Loucy (cell line): ENCODE data around the gene CRB3.

ENCODE experiments used
- H2AFZ ChIP-seq: fragments of 200-600 bp; sonication (generic); 2 replicates; pipeline ENCODE4 v1.6.0; 2016; ENCODE audit warnings: antibody characterized with exemption, mild to moderate bottlenecking, low read length, moderate library complexity
- H3F3A ChIP-seq: fragments of 200-600 bp; 2 replicates; pipeline ENCODE4 v1.6.0; 2016; ENCODE audit warnings: antibody characterized with exemption, low read depth, mild to moderate bottlenecking
- H3K27me3 ChIP-seq: fragments of 200-600 bp; sonication (generic); 2 replicates; pipeline ENCODE4 v1.6.1; 2014; ENCODE audit warnings: low read length, mild to moderate bottlenecking; ENCODE audit not compliant: insufficient read depth, poor library complexity, severe bottlenecking
- H3K36me3 ChIP-seq: fragments of 200-600 bp; sonication (generic); 2 replicates; pipeline ENCODE4 v1.6.1; 2016; ENCODE audit warnings: low read length; ENCODE audit not compliant: insufficient read depth
- H3K4me1 ChIP-seq: fragments of 200-600 bp; sonication (generic); 2 replicates; pipeline ENCODE4 v1.5.1; 2014; ENCODE audit warnings: low read length, mild to moderate bottlenecking; ENCODE audit not compliant: insufficient read depth, poor library complexity, severe bottlenecking
- H3K4me2 ChIP-seq: fragments of 200-600 bp; sonication (generic); 2 replicates; pipeline ENCODE4 v1.6.0; 2014; ENCODE audit warnings: antibody characterized with exemption, low read length, low read depth, mild to moderate bottlenecking; ENCODE audit not compliant: poor library complexity, severe bottlenecking
- H3K4me3 ChIP-seq: fragments of 200-600 bp; sonication (generic); 2 replicates; pipeline ENCODE4 v1.5.1; 2014; ENCODE audit warnings: low read length, mild to moderate bottlenecking, mixed read lengths; ENCODE audit not compliant: poor library complexity, severe bottlenecking
- H3K79me2 ChIP-seq: fragments of 200-600 bp; sonication (generic); 2 replicates; pipeline ENCODE4 v1.6.1; 2014; ENCODE audit warnings: low read length; ENCODE audit not compliant: insufficient read depth
- H3K9ac ChIP-seq: fragments of 200-600 bp; sonication (generic); 2 replicates; pipeline ENCODE4 v1.6.0; 2014; ENCODE audit warnings: mild to moderate bottlenecking, low read depth, low read length, moderate library complexity; ENCODE audit not compliant: poor library complexity, severe bottlenecking
- H3K9me2 ChIP-seq: fragments of 200-600 bp; sonication (generic); replicated peaks from 2 replicates; pipeline ENCODE4 v1.6.1; 2016; ENCODE audit warnings: low read depth, low read length, mixed read lengths
- H3K9me3 ChIP-seq: fragments of 200-600 bp; sonication (generic); 2 replicates; pipeline ENCODE4 v1.6.1; 2014; ENCODE audit warnings: mild to moderate bottlenecking, antibody characterized with exemption, low read length, low read depth; ENCODE audit not compliant: insufficient read depth
- H4K20me1 ChIP-seq: fragments of 200-600 bp; sonication (generic); 2 replicates; pipeline ENCODE4 v1.6.0; 2014; ENCODE audit warnings: antibody characterized with exemption, low read length, mild to moderate bottlenecking; ENCODE audit not compliant: insufficient read depth, poor library complexity, severe bottlenecking
- EZH2phosphoT487 ChIP-seq: fragments of 200-600 bp; IDR thresholded peaks from 2 replicates; pipeline ENCODE4 v1.6.1; 2018; ENCODE audit warnings: antibody characterized with exemption, mild to moderate bottlenecking, moderate library complexity, borderline replicate concordance
- TF ChIP-seq, protein P1 (sequence below): fragments of 200-600 bp; sonication (generic); conservative IDR thresholded peaks from 2 replicates; pipeline ENCODE4 v1.5.1; 2014; ENCODE audit warnings: mild to moderate bottlenecking, antibody characterized with exemption, low read length

Gene CRB3

DNA sequence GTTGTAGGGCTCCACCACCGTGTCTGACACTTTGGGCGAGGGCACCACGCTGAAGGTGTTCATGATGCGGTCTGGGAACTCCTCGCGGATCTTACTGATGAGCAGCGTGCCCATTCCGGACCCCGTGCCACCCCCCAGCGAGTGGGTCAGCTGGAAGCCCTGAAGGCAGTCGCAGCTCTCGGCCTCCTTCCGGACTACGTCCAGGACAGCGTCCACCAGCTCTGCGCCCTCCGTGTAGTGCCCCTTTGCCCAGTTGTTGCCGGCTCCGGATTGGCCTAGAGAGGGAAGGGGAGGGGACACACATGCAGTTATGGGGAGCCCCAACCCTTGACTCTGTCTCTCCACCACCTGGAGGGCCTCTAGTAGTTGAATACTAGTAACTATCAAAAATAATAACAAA lies 31.9 kb downstream of the CRB3 start:
- Histone ChIP-seq H3K9me3 (no peaks in the 10 kb centered on the region), H3K36me3 (no peaks in the 10 kb centered on the region), H3K4me3 (no peak overlapping the region), H4K20me1 (no peaks in the 10 kb centered on the region), H3K79me2 (no peaks in the 10 kb centered on the region), H2AFZ (no peak overlapping the region), H3K9ac (no peak overlapping the region), H3K27me3 (no peaks in the 10 kb centered on the region), H3F3A (no peaks in the 10 kb centered on the region), H3K4me2 (no peak overlapping the region), H3K9me2 (no peaks in the 10 kb centered on the region), H3K4me1 (no peaks in the 10 kb centered on the region)
- TF ChIP-seq, protein P1, sequence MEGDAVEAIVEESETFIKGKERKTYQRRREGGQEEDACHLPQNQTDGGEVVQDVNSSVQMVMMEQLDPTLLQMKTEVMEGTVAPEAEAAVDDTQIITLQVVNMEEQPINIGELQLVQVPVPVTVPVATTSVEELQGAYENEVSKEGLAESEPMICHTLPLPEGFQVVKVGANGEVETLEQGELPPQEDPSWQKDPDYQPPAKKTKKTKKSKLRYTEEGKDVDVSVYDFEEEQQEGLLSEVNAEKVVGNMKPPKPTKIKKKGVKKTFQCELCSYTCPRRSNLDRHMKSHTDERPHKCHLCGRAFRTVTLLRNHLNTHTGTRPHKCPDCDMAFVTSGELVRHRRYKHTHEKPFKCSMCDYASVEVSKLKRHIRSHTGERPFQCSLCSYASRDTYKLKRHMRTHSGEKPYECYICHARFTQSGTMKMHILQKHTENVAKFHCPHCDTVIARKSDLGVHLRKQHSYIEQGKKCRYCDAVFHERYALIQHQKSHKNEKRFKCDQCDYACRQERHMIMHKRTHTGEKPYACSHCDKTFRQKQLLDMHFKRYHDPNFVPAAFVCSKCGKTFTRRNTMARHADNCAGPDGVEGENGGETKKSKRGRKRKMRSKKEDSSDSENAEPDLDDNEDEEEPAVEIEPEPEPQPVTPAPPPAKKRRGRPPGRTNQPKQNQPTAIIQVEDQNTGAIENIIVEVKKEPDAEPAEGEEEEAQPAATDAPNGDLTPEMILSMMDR, result no peak
- no peak for TF ChIP-seq EZH2phosphoT487

DNA sequence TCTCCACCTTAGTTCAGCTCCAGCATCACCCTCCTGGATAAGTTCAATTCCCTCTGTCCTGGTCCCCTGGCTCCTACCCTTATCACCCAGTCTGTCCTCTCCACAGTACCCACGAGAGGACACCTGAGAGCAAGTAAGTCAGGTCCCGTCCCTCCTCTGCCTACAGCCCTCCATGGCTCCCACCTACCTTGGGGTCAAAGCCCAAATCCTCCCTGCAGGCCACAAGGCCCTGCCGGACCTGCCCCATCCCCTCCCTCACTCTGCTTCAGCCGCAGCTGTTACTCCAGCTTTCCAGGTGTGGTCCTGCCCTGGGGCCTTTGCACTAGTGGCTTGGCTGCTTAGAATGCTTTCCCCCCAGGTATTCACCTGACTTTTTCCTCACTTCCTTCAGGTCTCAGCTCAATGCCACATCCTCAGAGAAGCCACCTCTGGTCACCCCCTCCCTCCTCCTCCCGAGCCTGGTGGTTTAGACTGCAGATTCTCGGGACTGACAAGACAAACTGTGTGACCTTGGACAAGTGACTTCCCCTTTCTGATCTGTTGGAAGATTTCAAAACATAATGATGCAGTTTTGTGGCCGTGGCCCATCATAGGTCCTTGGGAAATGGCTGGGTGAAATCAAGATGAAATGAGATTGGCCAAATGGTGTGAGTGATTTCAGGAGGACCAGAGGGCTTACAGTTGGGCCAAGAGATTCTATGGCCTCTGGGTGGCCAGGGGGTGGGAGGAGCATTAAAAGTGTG lies 34.4 kb downstream of the CRB3 start:
- H3K9me2 ChIP-seq, result no peaks in the 10 kb centered on the region
- H3K4me1 ChIP-seq, result peaks cover 6% of the 10 kb centered on the region
- H3K9me3 ChIP-seq, result no peaks in the 10 kb centered on the region
- TF ChIP-seq, protein P1, result no peak
- TF ChIP-seq EZH2phosphoT487, result no peak
- H3K9ac ChIP-seq, result no peak overlapping the region
- no peaks in the 10 kb centered on the region for H3F3A ChIP-seq
- no peaks in the 10 kb centered on the region for H3K36me3 ChIP-seq
- no peaks in the 10 kb centered on the region for H4K20me1 ChIP-seq
- H3K79me2 ChIP-seq, result no peaks in the 10 kb centered on the region
- H3K4me2 ChIP-seq, result no peak overlapping the region
- H3K4me3 ChIP-seq, result no peak overlapping the region
- H3K27me3 ChIP-seq, result no peaks in the 10 kb centered on the region
- no peak overlapping the region for H2AFZ ChIP-seq

DNA sequence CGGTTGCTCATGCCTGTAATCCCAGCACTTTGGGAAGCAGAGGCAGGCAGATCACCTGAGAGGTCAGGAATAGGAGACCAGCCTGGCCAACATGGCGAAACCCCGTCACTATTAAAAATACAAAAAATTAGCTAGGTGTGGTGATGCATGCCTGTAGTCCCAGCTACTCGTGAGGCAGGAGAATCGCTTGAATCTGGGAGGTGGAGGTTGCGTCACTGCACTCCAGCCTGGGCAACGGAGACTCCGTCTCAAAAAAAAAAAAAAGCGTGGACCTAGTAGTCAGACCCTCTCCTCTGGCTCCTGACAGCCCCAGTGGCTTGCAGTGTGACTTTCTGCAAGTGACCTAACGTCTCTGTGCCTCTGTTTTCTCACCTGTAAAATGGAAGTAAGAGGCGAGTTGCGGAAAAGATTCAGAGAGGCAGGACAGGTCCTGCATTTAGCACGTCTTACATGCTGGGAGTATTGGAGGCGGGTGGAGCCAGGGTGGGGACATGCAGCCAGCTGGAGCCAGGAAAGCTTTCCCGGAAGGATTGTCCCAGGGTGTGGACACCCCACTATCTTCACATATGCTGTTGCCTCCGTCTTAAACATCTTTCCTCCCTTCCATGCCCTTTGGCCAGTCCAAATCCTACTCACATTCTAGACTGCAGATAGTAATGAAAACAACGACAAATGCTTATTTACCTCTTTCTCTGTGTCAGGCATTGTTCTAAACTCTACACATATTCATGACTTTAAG lies 35.1 kb downstream of the CRB3 start:
- Histone ChIP-seq H3K4me3 (no peak overlapping the region), H3K9ac (no peak overlapping the region), H2AFZ (no peak overlapping the region), H3K27me3 (no peaks in the 10 kb centered on the region), H3K36me3 (no peaks in the 10 kb centered on the region), H4K20me1 (no peaks in the 10 kb centered on the region), H3F3A (no peaks in the 10 kb centered on the region), H3K9me3 (no peaks in the 10 kb centered on the region), H3K4me1 (peaks cover 6% of the 10 kb centered on the region), H3K79me2 (no peaks in the 10 kb centered on the region), H3K9me2 (no peaks in the 10 kb centered on the region), H3K4me2 (no peak overlapping the region)
- TF ChIP-seq, protein P1, result no peak
- no peak for TF ChIP-seq EZH2phosphoT487
